ENCODE results near the gene DAPK1.

DNA sequence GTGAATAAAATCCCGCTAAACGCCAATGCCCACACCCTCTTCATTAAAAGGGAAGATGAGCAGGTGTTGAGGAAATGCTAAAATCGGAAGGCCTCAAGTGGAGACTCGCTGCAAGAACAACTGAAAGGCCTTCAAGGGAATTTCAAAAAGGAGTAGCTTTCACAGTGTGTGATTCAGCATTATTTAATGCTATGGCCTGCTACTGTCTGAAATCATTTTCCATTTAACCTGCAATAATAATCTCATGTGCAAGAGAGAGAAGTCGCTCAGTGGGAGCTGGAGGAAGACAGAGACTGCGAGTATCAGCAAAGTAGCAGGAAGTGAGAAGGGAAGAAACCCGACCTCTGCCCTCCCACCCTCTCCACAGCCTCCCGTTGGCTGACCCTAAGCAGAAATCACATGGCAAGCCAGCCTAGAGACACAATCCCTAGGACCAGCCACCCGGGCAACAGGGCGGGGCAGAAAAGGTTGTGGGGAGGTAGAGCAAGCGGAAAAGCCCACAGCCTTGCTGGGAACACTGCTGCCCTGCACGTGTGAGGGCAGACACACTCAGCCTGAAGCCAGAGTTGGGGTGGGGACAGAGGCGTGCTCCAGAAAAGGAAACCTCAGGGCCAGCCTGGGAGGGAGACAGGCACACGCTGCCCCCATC, 188.3 kb downstream of the DAPK1 start:
- TF ChIP-seq, protein P1, sequence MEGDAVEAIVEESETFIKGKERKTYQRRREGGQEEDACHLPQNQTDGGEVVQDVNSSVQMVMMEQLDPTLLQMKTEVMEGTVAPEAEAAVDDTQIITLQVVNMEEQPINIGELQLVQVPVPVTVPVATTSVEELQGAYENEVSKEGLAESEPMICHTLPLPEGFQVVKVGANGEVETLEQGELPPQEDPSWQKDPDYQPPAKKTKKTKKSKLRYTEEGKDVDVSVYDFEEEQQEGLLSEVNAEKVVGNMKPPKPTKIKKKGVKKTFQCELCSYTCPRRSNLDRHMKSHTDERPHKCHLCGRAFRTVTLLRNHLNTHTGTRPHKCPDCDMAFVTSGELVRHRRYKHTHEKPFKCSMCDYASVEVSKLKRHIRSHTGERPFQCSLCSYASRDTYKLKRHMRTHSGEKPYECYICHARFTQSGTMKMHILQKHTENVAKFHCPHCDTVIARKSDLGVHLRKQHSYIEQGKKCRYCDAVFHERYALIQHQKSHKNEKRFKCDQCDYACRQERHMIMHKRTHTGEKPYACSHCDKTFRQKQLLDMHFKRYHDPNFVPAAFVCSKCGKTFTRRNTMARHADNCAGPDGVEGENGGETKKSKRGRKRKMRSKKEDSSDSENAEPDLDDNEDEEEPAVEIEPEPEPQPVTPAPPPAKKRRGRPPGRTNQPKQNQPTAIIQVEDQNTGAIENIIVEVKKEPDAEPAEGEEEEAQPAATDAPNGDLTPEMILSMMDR (IDR thresholded peaks at IDR 0.05; ENCODE audit: borderline replicate concordance, extremely low read depth, low read length, poor library complexity, severe bottlenecking): no peak
- no peak for TF ChIP-seq EZH2 (IDR thresholded peaks at IDR 0.05; ENCODE audit: borderline replicate concordance, low read depth, low read length, severe bottlenecking)

All from DND-41 (cell line).